Fibroblast of the aortic adventitia (primary cell): ENCODE data around the gene C12orf57. TPM values are rescaled to one million over a fixed set of nuclear protein-coding genes. Genes with fewer than 3 reads are reported as not detected.

Experiments used
- DNase-seq: peaks from one replicate; pipeline ENCODE4 v3.0.0-alpha.2; 2010; ENCODE audit warnings: low read depth
- H3K4me3 ChIP-seq: 2 replicates; pipeline ENCODE4 v1.5.1; 2011; ENCODE audit warnings: low read depth, mild to moderate bottlenecking, control low read depth, low read length, moderate library complexity
- CTCF ChIP-seq: IDR thresholded peaks from 2 replicates; pipeline ENCODE4 v1.5.1; 2011; ENCODE audit warnings: mild to moderate bottlenecking, low read length, control low read depth, inconsistent platforms; ENCODE audit not compliant: insufficient read depth
- total RNA-seq: library from RNA; depleted of rRNA; stranded (reverse); fragments of >200 nt; gene quantifications from 2 replicates; pipeline ENCODE4 v1.2.3, GENCODE V29; 2012; ENCODE audit warnings: low replicate concordance

C12orf57 gene
- total RNA-seq, 1 donor: 156 TPM

DNA sequence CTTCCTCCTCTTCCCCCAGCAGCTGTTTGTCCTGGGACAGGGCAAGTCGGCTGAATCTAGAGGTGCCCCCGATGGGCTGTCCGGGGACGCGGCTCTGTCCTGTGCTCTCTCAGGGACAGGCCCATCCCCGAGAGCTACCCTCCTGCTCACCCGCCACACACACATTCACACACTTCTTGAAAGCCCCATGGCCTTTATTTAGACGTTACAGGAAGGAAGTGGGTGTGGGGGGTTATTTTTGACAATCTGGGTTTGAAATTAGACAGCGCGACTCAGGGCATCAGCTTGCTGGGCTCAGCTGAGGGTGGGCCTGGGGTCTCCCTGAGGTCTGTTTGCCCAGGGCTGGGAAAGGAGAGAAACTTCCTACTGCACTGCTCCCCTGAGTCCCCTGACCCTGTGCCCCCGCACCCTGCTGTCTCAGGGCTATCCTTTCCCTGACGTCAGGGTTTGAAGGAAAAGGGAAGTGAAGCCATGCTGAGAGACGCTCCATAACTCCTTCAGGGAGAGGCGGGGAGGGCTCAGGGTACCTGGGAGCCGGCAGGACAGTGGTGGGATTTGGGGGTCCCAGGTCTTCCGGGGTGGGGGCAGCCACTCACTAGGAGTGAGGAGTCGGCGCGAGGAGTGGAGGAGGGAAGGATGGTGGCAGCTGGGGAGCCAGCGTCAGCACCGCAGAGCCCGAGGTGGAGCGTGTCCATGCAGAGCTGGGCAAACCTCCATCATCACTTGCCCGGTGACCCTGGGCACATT lies 15.4 kb downstream of the C12orf57 start:
- TF ChIP-seq CTCF: no peak
- DNase-seq: no peak

DNA sequence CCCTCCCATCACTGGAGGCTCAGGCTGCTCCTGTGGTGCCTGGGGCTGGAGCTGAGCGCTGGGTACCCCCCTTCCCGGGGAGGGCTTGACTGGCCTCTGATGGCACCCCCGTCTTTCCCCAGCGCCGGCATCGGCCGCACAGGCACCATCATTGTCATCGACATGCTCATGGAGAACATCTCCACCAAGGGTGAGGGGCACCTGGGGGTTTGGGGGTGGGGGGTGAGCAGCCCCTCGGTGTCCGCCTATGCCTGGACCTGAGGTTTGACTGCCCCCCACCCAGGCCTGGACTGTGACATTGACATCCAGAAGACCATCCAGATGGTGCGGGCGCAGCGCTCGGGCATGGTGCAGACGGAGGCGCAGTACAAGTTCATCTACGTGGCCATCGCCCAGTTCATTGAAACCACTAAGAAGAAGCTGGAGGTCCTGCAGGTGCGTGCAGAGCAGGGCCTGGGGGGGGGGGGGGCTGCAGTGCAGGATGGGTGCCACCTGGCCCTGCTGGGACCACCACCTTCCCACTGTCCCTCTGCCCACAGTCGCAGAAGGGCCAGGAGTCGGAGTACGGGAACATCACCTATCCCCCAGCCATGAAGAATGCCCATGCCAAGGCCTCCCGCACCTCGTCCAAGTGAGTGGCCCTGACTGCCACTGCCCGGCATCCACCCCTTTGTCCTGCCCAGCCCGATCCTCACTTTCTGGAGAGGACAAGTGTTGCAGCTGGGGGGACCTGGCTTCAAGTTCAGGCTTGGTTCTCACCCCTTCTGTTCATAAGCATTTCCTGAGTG lies 16.2 kb downstream of the C12orf57 start:
- H3K4me3 ChIP-seq: no peak overlapping the region
- DNase-seq: no peak
- no peak for TF ChIP-seq CTCF

More for the DNA sequence above, 15.4 kb downstream of the C12orf57 start:
- no peak overlapping the region for H3K4me3 ChIP-seq

DNA sequence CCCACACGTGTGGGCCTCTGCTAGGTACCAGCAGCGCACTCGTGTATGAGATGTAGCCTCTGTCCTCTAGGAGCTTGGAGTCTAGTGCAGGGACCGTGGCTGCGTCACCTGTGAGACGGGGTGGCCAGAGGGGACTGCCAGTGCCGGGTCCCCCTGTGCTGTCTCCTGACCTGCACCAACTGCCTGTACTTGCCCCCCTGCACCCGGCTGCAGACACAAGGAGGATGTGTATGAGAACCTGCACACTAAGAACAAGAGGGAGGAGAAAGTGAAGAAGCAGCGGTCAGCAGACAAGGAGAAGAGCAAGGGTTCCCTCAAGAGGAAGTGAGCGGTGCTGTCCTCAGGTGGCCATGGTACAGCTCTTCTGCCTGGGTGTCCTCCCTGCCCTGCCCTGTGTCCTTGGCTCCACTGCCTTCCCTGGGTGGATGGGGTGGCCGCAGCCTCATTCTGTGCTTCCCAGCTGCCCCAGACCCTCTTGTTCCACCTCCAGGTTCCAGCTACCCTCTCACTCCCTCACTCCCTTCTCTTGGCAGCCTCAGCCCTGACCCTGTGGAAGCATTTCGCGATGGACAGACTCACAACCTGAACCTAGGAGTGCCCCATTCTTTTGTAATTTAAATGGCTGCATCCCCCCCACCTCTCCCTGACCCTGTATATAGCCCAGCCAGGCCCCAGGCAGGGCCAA lies 16.9 kb downstream of the C12orf57 start:
- H3K4me3 ChIP-seq: no peak overlapping the region
- DNase-seq: peak; percentile 31
- peak; percentile 15 for TF ChIP-seq CTCF

GRCh38 chr12:6961278-6961694 lies 17.5 kb downstream of the C12orf57 start:
- TF ChIP-seq CTCF: no peak
- no peak for DNase-seq
- H3K4me3 ChIP-seq: no peak overlapping the region

DNA sequence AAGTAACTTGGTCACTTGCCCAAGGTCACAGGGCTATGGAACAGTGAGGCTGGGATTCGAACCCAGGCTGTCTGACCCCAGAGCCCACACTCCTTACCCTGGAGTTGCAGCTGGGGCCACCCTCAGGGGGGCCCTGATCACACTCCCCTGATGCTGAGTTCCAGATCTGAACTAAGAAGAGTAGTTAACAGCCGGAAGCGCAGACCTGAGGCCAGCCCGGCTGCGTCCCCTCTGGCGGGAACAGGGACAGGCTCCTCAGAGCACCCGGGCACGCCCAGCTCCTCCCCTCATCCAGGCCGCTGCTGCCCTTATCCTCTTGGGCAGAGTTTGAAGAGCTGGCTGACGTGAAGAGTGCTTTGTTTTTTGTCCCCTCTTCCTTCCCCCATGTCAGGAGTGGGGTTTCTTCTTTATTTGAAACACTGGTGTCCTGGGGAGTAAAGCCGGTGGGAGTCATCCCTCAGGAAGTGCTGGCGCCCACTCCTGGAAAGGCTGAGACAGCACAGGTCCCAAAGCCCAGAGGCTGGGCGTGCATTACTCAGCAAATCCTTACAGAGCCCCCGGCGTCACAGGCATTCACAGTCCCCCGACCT lies 18.0 kb downstream of the C12orf57 start:
- TF ChIP-seq CTCF: peak; percentile 63
- peak overlapping the region; percentile 18 for H3K4me3 ChIP-seq
- DNase-seq: peak; percentile 75

GRCh38 chr12:6962285-6963015 lies 18.6 kb downstream of the C12orf57 start:
- TF ChIP-seq CTCF: no peak
- no peak for DNase-seq
- no peak overlapping the region for H3K4me3 ChIP-seq
